Activated CD4-positive, alpha-beta T cell treated with anti-CD3 and anti-CD28 coated beads, Interleukin-2, amount 50 U/mL, for 24 hours (primary cell): ENCODE data around the gene ALDH3A2.

Experiments used
- DNase-seq, 2 donors: peaks; one replicate each; pipeline ENCODE4 v3.0.0-alpha.2; 2020; ENCODE audit warnings: low read depth in 1 of 2, low spot score in 1 of 2

ALDH3A2 gene

GRCh38 chr17:19713901-19714361 lies 65.4 kb downstream of the ALDH3A2 start:
- DNase-seq: no peak

- DNase-seq: no peak
These were observed 66.2 kb downstream of the ALDH3A2 start for GRCh38 chr17:19714542-19715411.

- no peak for DNase-seq
These were observed 67.8 kb downstream of the ALDH3A2 start, which contains the start of gene SLC47A2 for GRCh38 chr17:19716108-19717030. TSS of gene SLC47A2 (minus strand) at chr17:19716584. CDS start at chr17:19716555, 29 bp downstream.

GRCh38 chr17:19717031-19717360 lies 68.4 kb downstream of the ALDH3A2 start:
- no peak for DNase-seq

GRCh38 chr17:19717411-19717908 lies 68.9 kb downstream of the ALDH3A2 start:
- no peak for DNase-seq

- DNase-seq: no peak
These were observed 69.6 kb downstream of the ALDH3A2 start for GRCh38 chr17:19718041-19718612.

GRCh38 chr17:19718613-19719354 lies 70.2 kb downstream of the ALDH3A2 start:
- no peak for DNase-seq

GRCh38 chr17:19719355-19720209 lies 71.0 kb downstream of the ALDH3A2 start:
- DNase-seq: no peak

- no peak for DNase-seq
These were observed 71.6 kb downstream of the ALDH3A2 start for GRCh38 chr17:19720210-19720475.

GRCh38 chr17:19720631-19721426 lies 72.3 kb downstream of the ALDH3A2 start:
- no peak for DNase-seq

- DNase-seq: no peak
These were observed 75.4 kb downstream of the ALDH3A2 start for GRCh38 chr17:19723964-19724363.

GRCh38 chr17:19724501-19725420 lies 76.2 kb downstream of the ALDH3A2 start:
- DNase-seq: peak; percentile 21

GRCh38 chr17:19725486-19725885 lies 76.9 kb downstream of the ALDH3A2 start:
- DNase-seq: no peak

GRCh38 chr17:19726631-19727376 lies 78.3 kb downstream of the ALDH3A2 start:
- DNase-seq: no peak
